Measurements from ENCODE around the gene TOP1.
A peak's percentile ranks its signal among the peaks of the same experiment; 100 is the strongest.
"Not testable (repeated sequence)": the region's sequence is repeated elsewhere in the genome, so short reads cannot be mapped to it uniquely, and the experiment has no call there.

Gene TOP1

DNA sequence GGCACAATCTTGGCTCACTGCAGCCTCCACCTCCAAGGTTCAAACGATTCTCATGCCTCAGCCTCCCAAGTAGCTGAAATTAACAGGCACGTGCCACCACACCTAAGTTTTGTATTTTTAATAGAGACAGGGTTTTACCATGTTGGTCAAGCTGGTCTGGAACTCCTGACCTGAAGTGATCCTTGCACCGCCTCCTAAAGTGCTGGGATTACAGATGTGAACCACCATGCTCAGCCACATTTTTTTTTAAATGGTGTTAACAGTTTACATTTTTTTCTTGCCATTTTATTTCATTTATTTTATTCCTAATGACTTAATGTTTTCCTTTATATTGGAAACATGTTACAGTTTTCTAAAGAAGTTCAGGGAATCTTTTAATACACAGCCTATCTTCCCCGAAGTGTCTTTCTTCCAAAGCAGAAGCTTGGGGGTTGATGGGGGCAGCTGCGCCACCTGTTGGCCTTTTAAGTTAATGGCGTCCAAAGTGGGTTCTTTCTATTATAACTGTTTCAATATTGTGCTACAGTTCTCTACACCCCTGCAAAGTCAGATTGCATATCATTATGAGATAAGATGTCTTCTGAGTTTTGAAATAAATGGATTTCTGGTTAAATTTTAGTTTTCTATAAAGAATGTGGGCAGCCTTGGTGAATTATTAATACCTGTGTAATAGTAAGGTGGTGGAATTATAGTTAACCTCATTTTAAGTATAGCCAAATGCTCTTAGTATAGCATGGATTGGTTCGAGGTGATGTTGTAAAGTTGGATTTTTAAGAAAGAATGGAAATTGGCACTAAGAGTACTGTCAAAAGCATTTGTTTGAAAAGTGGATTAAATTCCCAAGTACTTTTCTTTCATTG is 66.7 kb downstream of the TOP1 start:
- DNase-seq: peak; percentile 83

DNA sequence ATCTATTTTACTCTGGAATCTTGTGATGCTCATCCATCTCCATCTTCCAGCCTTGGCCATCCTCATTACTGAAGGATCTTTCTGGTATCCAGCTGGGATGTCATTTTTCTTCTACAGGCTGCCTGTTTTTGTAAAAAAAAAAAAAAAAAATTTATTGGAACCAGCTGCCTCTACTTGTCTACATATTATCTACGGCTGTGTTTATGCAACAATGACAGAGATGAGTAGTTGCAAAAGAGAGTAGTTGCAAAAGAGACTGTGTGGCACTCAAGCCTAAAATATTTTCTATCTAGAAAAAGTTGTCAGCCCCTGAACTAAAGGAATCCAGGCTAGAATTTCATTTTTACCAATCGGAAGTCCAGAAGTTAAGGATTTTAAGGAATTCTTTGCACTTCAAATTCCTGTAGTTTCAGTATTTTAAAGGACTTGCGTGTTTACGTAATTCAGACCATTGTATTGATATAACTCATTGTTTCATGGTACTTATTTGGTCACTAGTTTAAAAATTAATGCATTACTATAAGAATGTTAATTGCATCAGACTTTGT is 70.2 kb downstream of the TOP1 start:
- no peak for DNase-seq

DNA sequence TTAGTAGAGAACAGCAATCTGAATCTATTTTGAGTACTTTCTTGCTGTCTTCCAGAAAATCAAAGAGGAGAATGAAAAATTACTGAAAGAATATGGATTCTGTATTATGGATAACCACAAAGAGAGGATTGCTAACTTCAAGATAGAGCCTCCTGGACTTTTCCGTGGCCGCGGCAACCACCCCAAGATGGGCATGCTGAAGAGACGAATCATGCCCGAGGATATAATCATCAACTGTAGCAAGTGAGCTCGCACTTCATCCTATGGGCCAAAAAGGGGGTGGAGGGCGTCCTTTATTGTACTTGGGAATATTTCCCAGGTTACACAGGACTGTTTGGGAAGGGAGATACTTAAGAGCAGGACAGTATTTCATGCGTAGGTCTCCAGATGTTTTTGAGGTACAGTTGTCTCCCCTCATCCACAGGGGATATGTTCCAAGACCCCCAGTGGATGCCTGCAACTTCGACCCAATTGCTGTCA is 71.4 kb downstream of the TOP1 start:
- DNase-seq: no peak

DNA sequence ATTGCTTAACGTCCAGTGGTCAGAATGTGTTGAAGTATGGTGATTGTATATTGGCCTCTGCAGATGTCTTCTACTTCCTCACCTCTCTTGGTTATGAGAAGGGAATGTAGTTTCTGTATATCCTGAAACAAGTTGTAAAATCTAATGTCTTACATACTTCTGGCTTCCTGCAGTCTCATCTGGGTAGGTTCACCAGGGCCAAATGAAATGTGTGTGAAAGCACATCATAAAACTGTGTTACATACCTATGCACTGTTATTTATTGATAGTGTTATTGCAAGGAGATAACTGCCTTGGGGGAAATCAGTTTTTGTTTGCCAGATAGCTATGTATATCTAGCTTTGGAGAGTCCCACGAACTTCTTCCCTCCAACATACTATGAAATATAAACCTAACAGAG is 73.0 kb downstream of the TOP1 start:
- DNase-seq: no peak

DNA sequence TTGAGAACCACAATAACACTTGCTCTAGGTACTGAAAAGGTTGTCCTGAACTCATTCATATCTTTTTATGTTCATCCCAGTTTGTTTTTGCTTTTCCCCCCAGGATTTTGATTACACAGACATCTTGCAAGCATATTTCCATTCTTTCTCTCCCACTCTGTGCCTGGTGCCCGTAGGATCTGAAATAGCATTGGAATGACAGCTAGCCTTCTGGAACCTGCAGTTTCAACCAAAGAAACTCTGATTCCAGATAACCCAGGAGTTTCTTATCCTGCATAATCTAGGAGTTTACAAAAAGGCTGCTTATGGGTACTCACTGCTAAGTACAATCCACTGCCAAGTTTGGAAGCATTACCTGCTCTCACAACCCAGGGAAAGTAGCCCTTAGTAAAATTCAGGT is 79.9 kb downstream of the TOP1 start:
- no peak for DNase-seq

DNA sequence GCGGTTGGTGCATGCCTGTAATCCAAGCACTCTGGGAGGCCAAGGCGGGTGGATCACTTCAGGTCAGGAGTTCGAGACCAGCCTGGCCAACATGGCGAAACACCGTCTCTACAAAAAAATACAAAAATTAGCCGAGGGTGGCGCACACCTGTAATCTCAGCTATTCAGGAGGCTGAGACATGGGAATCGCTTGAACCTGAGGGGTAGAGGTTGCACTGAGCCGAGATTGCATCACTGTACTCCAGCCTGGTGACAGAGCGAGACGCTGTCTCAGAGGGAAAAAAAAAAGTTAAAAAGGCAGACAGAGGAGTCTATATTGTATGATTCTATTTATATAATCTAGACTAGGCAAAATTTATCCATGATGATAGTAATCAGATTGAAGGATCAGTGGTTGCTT is 81.4 kb downstream of the TOP1 start:
- no peak for DNase-seq

DNA sequence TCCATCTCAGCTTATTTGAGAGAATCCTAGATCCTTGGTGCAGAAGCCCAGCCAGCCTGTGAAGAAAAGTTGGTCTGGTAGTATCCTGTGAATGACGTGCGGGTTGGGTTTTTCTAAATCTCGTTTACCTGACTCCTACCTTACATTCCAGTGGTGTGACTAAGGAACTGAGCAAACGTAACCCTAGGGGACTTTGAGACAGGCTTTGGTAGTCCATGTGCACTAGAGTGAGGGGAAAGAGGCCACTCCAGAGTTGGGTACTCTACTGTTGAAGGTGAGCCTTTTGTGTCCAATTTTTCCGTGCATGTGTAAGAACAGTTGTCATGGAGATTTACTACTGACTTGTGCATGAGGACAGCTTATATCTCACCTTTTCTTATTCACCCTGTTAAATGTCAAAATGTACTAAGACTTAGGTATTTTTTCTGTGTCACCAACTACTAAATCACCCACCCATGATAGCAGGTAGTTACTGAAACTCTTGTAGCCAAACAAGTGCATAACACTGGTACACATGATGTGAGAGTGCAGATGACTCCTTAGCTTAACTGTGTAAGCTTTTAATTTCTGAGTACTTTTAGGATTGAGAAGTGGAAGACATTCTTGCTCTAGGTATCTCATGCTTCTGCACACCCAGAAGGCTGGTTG is 82.4 kb downstream of the TOP1 start:
- DNase-seq: no peak

DNA sequence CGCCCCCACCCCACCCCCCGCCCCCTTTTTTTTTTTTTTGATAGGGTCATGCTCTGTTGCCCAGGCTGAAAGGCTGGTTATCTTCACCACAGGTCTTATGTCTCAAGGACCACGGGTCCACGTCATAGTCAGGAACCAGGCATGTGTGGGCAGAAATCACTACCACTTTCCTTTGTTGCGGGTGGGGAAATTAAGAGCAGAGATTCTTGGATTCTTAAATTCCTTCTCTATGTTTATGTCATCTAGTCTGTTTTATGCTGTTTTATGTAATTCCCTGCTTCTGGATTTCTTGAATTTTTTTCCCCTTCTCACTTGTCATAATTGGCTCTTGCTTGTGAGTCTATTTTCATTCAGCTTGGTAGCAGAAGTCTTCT is 82.9 kb downstream of the TOP1 start:
- no peak for DNase-seq

DNA sequence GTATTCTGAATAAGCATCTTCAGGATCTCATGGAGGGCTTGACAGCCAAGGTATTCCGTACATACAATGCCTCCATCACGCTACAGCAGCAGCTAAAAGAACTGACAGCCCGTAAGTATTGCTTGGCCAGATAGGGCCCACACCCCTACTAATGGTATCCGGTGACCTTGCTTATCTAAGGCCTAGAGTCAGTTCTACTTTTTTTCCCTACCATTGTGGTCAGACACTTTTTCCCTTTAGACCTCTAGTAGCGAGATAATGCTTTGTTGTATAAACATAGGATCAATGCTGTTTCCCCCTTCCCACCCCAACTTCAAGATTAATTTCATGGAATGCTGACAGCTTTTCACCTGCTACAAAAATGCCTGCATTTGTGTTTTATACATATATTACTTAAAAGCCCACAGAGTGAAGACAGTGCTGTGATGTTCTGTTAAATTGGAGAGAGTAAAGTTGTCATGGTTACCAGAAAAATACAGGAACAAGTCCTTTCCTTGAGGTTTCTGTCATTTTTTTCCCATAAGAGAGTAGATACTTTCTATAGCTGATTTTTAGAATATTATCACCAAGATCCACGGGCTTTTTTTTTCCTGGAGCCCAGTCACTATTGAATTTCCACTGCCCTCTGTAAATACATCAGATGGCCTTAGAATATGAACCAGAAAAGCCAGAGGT is 87.8 kb downstream of the TOP1 start:
- DNase-seq: no peak

DNA sequence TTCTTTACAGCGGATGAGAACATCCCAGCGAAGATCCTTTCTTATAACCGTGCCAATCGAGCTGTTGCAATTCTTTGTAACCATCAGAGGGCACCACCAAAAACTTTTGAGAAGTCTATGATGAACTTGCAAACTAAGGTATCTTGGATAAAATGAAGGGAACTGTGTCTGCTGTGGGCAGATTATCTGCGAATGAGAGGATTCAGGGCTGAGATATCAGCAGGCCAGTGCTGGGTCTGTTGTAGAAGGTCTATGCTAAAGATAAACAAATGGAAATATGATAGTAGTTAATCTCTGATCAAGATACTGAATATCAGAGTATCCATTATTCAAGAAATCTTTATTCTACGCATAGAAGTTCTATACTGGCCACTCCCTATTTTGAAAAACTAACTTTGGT is 89.5 kb downstream of the TOP1 start:
- not testable (repeated sequence) for DNase-seq

DNA sequence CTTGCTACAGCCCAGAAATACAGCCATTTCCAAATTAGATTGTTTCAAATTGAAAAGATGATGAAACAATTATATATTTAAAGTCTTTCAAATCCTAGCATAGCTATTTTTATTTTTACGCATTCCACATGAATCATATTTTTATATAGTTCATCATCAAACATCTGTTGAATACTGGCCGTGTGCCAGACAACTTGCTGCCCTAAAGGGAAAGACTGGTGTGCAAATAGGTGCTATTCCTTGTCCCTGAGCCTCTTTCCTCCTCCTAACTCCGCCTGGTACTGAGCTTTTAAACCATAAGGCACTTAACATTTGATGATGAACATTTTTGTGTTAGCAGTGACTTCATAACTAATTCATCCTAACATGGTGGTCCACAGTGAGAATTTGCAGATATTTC is 90.0 kb downstream of the TOP1 start:
- DNase-seq: no peak

DNA sequence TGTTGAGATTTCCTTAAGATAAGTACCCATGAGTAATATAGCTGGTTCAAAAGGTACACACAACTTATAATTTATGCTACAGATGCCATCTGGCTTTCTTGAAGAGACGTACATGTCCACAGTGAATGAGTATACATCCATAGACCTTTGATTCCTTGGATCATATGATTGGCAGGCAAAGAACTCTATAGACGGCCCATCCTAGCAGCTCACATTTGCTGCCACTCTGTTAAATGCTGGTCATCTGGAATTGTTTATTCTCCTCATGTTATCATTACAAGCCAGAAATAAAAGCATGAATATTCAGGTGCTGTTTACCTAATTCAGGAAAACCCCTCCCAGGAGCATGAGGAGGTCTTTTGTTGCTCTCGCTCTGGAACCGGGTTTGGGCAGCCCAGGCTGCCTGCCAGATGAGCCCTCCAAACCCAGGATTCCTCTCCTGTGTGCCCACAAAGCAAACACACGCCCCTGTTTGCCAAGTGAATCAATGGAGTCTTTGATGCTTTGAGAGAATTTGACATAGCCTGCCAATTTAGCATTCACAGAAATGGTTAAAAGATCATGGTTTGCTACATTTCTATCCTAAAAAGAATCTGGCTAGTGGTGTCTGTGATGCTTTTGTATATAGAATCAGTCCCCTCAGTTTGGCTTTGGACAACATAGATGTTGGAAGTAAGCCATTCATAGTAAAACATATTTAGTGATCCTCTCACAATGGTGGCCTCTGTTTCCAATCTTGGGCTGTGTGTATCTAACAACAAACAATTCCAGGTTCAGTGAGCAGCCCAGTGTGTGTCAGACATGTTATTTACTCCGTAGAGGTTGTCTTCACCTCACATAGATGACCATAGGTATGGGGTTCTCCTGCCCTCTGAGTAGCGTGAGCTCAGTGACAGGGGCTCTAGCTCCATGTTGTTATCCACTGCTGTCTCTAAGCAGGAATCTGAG is 91.3 kb downstream of the TOP1 start:
- no peak for DNase-seq

DNA sequence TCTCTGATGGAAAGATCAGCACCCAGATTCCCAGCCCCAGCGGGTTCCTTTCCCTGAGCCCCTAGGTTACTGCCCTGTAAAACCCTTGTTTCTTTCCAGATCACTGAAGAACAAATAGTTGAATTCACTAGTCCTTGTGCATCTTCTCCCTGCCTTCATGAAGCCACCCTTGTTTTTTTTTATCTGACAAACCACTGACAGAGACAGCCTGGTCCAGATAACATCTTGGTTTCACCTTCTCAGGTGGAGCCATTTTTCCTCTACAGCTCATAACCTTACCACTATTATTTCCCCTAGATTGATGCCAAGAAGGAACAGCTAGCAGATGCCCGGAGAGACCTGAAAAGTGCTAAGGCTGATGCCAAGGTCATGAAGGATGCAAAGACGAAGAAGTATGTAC is 92.8 kb downstream of the TOP1 start:
- no peak for DNase-seq

DNA sequence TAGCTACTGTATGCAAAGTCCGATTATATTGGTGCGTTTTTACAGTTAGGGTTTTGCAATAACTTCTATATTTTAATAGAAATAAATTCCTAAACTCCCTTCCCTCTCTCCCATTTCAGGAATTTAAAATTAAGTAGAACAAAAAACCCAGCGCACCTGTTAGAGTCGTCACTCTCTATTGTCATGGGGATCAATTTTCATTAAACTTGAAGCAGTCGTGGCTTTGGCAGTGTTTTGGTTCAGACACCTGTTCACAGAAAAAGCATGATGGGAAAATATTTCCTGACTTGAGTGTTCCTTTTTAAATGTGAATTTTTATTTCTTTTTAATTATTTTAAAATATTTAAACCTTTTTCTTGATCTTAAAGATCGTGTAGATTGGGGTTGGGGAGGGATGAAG is 95.0 kb downstream of the TOP1 start:
- DNase-seq: no peak

DNA sequence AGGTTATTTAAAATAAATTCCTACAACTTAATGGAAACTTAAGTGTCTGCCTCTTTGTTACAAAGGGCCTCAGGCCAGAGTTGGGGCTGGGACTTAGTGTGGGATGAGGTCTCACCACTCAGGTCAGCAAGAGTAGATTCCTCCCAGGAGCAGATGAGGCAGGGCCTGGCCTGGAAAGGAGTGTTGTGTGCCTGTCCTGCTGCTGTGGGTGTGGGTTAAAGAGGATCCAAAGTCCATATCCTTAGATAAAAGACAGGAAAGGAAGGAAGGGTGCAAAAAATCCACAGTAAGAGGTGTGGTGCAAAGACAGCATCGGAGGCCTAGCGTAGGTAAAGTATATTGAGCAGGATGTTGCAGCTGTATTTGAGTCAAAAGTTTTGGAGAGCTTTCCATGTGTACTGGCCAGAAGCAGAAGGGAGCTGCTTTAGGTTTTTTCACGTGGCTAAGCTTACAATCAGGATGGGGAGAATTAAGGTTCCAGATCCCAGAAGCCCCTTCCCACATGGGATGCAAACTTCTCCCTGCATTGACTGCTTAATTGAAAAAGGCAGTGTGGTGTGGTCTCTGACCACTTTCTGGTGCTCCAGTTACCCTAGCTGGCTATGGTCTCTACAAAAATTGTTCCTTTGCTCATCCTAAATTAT is 96.0 kb downstream of the TOP1 start:
- DNase-seq: peak; percentile 41

DNA sequence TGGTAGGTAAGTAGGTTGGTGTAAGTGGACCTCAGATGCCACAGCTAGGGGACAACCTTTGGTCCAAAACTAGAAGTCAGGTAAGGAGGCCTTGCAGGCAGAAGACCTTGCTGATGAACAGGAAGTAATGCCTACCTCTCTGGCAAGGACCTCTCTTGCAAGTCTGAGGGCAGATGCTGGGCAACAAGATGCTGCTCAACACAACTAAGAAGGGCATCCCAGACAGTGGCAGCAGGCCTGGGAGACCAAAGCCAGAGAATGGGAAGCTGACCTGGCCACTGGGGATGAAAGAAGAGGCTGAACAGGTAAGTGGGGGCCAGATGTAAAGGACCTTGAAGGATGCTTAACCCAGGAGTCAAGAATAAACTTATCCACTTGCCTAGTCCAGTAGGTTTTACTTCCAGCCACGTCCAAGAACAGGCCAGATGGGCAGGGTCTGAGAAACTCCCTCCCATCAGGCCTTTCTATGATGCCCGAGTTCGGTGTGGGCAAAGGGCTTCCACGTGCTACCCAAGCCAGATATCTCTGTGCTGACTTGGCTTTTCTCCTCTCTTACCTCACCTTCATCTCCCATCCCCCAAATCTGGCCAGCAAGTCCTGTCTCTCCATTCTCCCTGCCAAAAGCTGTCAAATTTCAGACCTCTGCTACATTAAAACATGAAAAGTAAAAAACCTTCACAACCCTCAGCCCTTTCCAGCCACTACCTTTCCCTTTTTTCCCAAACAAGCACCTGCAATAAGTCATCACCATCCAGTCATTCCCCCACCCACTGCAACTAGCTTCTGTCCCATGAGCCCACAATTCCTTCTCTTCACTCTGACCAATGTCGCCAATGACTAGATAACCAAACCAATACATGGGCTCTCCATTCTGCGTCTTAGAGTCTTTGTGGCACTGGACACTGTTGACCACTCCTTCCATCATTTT is 97.2 kb downstream of the TOP1 start:
- DNase-seq: peak; percentile 54

DNA sequence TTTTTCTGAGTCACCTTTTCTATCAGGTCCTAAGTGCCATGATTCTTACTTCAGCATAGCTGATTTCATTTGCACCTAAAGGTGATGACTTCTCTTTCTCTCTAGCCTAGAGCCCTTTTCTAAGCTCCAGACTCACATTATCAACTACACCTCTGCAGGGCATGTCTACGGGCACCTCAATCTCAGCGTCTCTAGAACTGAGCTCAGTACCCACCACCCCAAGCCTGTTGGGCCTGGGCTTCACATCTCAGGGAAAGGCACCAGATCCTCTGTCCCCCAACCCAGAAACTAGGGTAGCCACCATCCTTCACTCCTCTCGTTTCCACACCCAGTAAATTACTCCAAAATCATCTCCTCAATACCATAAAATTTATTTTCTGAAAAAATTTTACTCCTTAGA is 98.1 kb downstream of the TOP1 start:
- DNase-seq: peak; percentile 53

DNA sequence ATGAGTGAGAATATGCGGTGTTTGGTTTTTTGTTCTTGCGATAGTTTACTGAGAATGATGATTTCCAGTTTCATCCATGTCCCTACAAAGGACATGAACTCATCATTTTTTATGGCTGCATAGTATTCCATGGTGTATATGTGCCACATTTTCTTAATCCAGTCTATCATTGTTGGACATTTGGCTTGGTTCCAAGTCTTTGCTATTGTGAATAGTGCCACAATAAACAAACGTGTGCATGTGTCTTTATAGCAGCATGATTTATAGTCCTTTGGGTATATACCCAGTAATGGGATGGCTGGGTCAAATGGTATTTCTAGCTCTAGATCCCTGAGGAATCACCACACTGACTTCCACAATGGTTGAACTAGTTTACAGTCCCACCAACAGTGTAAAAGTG is 99.7 kb downstream of the TOP1 start:
- DNase-seq: not testable (repeated sequence)

DNA sequence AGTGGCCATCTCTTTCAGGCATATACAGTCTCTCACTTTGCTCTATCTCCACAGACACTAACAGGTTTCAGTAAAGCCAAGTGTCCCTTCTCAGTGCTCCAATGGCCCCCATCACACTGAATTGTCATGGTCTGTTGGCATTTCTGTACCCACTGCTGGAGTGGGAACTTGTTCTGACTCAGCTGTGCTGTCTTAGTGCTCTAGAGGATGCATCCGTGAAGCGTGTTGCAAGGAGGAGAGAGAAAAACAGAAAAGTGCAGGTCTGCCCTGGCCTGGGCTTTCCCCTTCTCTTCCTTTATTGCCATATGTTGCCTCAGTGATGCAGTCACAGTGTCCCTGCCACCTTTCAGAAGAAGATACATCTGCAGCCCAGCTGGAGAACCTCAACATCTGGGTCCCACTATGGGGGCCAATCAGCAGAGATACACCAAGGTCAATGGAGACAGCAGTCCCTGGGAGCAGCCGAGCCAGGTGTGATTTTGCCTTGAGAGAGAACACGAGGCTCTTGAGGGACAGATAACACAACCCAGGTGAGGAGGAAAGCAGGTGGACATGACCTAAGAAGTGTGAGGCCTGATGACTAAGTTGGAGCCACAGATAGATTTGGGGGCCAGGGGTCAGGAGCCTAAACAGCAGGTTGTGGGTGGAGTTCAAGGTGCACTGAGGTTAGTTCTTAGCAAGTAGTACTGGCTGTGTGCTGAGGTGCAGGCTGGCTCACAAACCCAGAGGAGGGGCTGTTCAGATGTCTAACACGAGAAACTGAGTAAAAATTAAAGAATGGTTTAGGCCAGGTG is 103.2 kb downstream of the TOP1 start:
- peak; percentile 47 for DNase-seq

DNA sequence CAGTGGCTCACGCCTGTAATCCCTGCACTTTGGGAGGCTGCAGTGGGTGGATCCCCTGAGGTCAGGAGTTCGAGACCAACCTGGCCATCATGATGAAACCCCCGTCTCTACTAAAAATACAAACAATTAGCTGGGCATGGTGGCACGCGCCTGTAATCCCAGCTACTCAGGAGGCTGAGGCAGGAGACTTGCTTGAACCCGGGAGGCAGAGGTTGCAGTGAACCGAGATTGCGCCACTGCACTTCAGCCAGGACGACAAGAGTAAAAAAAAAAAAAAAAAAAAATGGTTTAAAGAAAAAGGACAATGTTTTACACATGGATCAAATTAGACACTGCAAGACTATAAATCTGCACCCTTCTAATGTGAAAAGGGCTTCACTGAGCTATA is 103.8 kb downstream of the TOP1 start:
- not testable (repeated sequence) for DNase-seq
